ENCODE measurements around the gene BTBD9.

DNA sequence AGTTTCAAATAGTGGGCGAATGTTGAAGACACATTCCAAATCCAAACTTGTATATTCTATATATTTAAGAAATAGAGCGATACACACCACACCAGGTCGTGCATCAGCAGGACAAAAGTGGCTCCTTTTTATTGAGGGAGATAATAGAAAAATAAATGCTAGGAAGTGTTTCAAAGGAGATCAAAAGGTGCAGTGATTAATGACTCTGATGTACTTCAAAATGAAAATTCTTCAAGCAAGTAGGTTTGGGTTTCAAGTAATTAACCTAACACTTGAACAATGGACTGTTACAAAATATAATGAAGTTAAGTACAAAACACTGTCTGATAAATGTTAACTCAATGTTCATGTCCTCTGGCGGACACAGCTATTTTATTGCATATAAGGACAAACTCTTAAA, 185.9 kb downstream of the BTBD9 start:
- TF ChIP-seq, protein P1, sequence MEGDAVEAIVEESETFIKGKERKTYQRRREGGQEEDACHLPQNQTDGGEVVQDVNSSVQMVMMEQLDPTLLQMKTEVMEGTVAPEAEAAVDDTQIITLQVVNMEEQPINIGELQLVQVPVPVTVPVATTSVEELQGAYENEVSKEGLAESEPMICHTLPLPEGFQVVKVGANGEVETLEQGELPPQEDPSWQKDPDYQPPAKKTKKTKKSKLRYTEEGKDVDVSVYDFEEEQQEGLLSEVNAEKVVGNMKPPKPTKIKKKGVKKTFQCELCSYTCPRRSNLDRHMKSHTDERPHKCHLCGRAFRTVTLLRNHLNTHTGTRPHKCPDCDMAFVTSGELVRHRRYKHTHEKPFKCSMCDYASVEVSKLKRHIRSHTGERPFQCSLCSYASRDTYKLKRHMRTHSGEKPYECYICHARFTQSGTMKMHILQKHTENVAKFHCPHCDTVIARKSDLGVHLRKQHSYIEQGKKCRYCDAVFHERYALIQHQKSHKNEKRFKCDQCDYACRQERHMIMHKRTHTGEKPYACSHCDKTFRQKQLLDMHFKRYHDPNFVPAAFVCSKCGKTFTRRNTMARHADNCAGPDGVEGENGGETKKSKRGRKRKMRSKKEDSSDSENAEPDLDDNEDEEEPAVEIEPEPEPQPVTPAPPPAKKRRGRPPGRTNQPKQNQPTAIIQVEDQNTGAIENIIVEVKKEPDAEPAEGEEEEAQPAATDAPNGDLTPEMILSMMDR (IDR thresholded peaks at IDR 0.05): no peak
- TF ChIP-seq POLR2A (IDR thresholded peaks at IDR 0.05): no peak
